Sigmoid colon (tissue), 7 donors: ENCODE measurements around the gene CCDC57. TPM values are rescaled to one million over a fixed set of nuclear protein-coding genes. Genes with fewer than 3 reads are reported as not detected.

ENCODE experiments used
- DNase-seq: peaks from one replicate; pipeline ENCODE4 v3.0.0-alpha.2; 2019
- H3K27ac ChIP-seq, 4 donors: fragments of 200-600 bp; sonication (generic); one replicate each; pipeline ENCODE4 v1.5.1; 2016 to 2019; ENCODE audit warnings: mild to moderate bottlenecking in 1 of 4
- H3K27me3 ChIP-seq, 3 donors: fragments of 200-600 bp; sonication (generic); one replicate each; pipeline ENCODE4 v1.5.1; 2019; ENCODE audit warnings: mild to moderate bottlenecking in 1 of 3
- H3K36me3 ChIP-seq, 4 donors: fragments of 200-600 bp; sonication (generic); one replicate each; pipeline ENCODE4 v1.5.1; 2016 to 2019
- H3K4me1 ChIP-seq, 4 donors: fragments of 200-600 bp; sonication (generic); one replicate each; pipeline ENCODE4 v1.5.1; 2017 to 2019
- H3K4me3 ChIP-seq, 4 donors: fragments of 200-600 bp; sonication (generic); one replicate each; pipeline ENCODE4 v1.5.1; 2017 to 2019; ENCODE audit warnings: mild to moderate bottlenecking in 2 of 4, moderate library complexity in 1 of 4
- H3K9me3 ChIP-seq, 4 donors: fragments of 200-600 bp in 3 of 4; sonication (generic) in 3 of 4; one replicate each; pipeline versions ENCODE4 v1.5.1 to v1.6.1; 2013 to 2019
- CTCF ChIP-seq, 4 experiments: fragments of 450-650 bp in 3 of 4; fragments of 200-600 bp in 1 of 4; IDR thresholded peaks; one replicate each; pipeline ENCODE4 v1.5.1; 2016 to 2019; ENCODE audit warnings: antibody characterized with exemption in 4 of 4, mild to moderate bottlenecking in 3 of 4, moderate library complexity in 2 of 4
- EP300 ChIP-seq, 4 donors: sonication (generic); formaldehyde crosslinking; IDR thresholded peaks; one replicate each; pipeline ENCODE4 v1.6.1; 2017; ENCODE audit warnings: antibody characterized with exemption in 4 of 4
- POLR2A ChIP-seq, 2 donors: fragments of 450-650 bp; IDR thresholded peaks; one replicate each; pipeline ENCODE4 v1.6.1; 2016; ENCODE audit warnings: antibody characterized with exemption in 2 of 2, mild to moderate bottlenecking in 2 of 2, moderate library complexity in 2 of 2
- POLR2AphosphoS5 ChIP-seq, 4 donors: sonication (generic); formaldehyde crosslinking; IDR thresholded peaks; one replicate each; pipeline ENCODE4 v1.6.1; 2017; ENCODE audit warnings: antibody characterized with exemption in 4 of 4
- WGBS, 2 donors: extraction: QIAGEN DNeasy Blood & Tissue Kit; methylation state at CpG; one replicate each; pipeline ENCODE4 v1.1.7; 2013; 5-methylcytosine and 5-hydroxymethylcytosine counted together
- intact Hi-C: fragments of 100-400 bp; cut with DNase I; formaldehyde crosslinking; loops from one replicate; pipeline ENCODE4 v1.15.1; 2023
- polyA plus RNA-seq, 3 donors: library from polyadenylated mRNA; stranded (reverse); fragments of 200-250 nt; gene quantifications; one replicate each; pipeline ENCODE4 v1.2.3, GENCODE V29; 2013
- total RNA-seq, 4 donors: library from RNA; depleted of rRNA; stranded (reverse); fragments of >200 nt; gene quantifications; one replicate each; pipeline ENCODE4 v1.1.0, GENCODE V29; 2016
- donor health status: healthy with polysubstance abuse.
- donor health status: Bipolar disorder and iron deficiency.
- donor health status: healthy.

CCDC57 gene
- total and polyA plus RNA-seq, 7 donors, result 13.3 to 47.8 (median 24.4) TPM

DNA sequence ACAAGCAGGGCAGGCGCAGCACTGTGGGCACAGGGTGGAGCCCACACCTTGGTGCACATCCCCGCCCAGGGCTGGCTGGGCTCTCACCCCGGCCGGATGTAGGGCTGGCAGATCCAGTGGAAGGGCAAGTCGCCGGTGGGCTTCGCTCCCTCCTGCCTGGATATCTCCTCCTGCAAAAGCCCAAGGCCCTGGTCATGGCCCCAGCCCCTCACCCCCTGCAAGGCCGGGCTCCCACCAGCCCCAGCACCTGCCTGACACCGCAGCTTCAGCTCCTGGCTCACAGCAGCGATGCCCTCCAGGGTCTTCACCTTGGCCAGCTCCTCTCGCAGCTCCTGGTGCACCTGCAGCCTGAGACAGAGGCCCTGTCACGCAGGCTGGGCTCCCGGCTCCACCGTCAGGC is 152.0 kb downstream of the CCDC57 start:
- no peak for DNase-seq
- peaks cover 0 to 20% (median 16%) of the 10 kb centered on the region in 4 donors for H3K4me1 ChIP-seq
- H3K36me3 ChIP-seq, result peaks cover 28 to 84% (median 36%) of the 10 kb centered on the region in 4 donors
- no peaks in the 10 kb centered on the region for H3K27me3 ChIP-seq
- H3K9me3 ChIP-seq, result no peaks in the 10 kb centered on the region
- intact Hi-C loops, result no loop called here
- no peak overlapping the region for H3K4me3 ChIP-seq
- WGBS, 2 donors, result 88% methylated on average over 14 of the region's 14 CpGs
- TF ChIP-seq POLR2AphosphoS5 (IDR thresholded peaks at IDR 0.05) (peak in 1 of 4 donors; percentile 5), CTCF (IDR thresholded peaks at IDR 0.05) (no peak)
- H3K27ac ChIP-seq, result no peak overlapping the region

DNA sequence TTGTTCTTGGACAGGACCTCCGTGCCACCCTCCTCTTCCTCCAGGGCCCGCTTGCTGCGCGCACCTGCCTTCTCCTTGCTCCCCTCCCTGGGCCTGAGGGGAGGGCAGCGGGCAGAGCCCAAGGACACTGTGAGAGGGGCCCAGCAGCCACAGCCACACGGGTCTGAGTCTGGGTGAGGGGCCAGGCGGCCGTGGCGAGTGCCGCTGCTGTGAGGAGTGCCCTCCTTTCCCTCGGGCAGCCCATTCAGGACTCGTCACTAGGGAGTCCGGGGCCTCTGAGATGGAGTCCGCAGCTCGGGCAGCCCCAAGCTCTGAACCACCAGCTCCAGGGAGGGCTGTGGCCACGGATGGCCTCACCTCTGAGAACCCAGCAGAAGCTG is 152.7 kb downstream of the CCDC57 start:
- WGBS, 2 donors, result 87 to 90% methylated on average over 16 of the region's 16 CpGs
- no peak overlapping the region for H3K4me3 ChIP-seq
- no peak for DNase-seq
- TF ChIP-seq CTCF (IDR thresholded peaks at IDR 0.05), result no peak
- no peak for TF ChIP-seq POLR2A (IDR thresholded peaks at IDR 0.05)
- no peak for TF ChIP-seq POLR2AphosphoS5 (IDR thresholded peaks at IDR 0.05)
- TF ChIP-seq EP300 (IDR thresholded peaks at IDR 0.05), result no peak
- intact Hi-C loops, result no loop called here
- peaks cover 34 to 91% (median 43%) of the 10 kb centered on the region in 4 donors for H3K36me3 ChIP-seq
- H3K4me1 ChIP-seq, result peaks cover 0 to 17% (median 14%) of the 10 kb centered on the region in 4 donors
- H3K27ac ChIP-seq, result no peak overlapping the region
- no peaks in the 10 kb centered on the region for H3K27me3 ChIP-seq
- no peaks in the 10 kb centered on the region for H3K9me3 ChIP-seq

DNA sequence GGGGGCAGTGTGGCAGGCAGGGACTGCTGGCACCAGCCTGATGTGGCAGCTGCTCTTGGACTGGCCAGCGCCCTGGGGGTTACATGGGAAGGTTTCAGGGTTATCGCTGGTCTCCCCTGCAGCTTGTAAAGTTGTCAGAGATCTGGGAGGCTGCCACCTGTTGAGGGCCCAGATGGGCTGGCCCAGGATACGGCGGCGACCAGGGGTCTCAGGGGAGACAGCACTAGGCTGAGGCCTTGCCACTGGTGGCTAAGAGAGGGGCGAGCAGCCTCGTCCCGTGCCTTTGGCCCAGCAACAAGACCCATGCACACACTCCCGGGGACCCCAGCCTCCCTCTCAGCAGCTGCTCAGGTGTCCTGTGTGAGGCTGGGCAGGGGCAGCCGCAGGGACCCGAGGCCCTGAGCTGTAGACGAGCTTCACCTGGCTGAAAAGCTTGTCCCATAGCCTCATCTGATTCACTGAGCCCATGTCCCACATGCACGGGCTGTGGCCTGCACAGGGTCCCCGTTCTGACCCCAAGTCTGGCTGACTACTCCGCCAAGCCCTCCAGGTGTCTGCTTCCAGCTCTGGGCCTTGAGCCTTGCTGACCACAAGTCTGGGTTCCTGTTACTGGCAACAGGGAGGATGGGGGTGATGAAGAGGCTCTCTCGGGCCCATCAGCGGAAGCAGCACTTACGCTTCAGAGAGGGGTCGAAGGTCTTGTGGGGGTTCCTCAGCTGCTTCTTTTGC is 153.2 kb downstream of the CCDC57 start:
- Histone ChIP-seq H3K36me3 (peaks cover 40 to 96% (median 48%) of the 10 kb centered on the region in 4 donors), H3K4me3 (no peak overlapping the region), H3K9me3 (no peaks in the 10 kb centered on the region), H3K27ac (no peak overlapping the region), H3K4me1 (peaks cover 0 to 12% (median 9%) of the 10 kb centered on the region in 4 donors), H3K27me3 (no peaks in the 10 kb centered on the region)
- 82 to 86% methylated on average over 19 of the region's 19 CpGs for WGBS, 2 donors
- intact Hi-C loops, result no loop called here
- TF ChIP-seq CTCF (IDR thresholded peaks at IDR 0.05), result no peak
- TF ChIP-seq POLR2A (IDR thresholded peaks at IDR 0.05), result no peak
- TF ChIP-seq EP300 (IDR thresholded peaks at IDR 0.05), result no peak
- TF ChIP-seq POLR2AphosphoS5 (IDR thresholded peaks at IDR 0.05), result no peak
- DNase-seq, result no peak

GRCh38 chr17:82058855-82059249 is 153.8 kb downstream of the CCDC57 start:
- intact Hi-C loops, result no loop called here
- H3K9me3 ChIP-seq, result no peaks in the 10 kb centered on the region
- H3K4me1 ChIP-seq, result peaks cover 0 to 9% (median 3%) of the 10 kb centered on the region in 4 donors
- peaks cover 40 to 100% (median 51%) of the 10 kb centered on the region in 4 donors for H3K36me3 ChIP-seq
- no peak for DNase-seq
- H3K4me3 ChIP-seq, result no peak overlapping the region
- WGBS, 2 donors, result 86 to 92% methylated on average over 10 of the region's 10 CpGs
- H3K27me3 ChIP-seq, result no peaks in the 10 kb centered on the region
- TF ChIP-seq CTCF (IDR thresholded peaks at IDR 0.05) (no peak), POLR2A (IDR thresholded peaks at IDR 0.05) (no peak), EP300 (IDR thresholded peaks at IDR 0.05) (no peak), POLR2AphosphoS5 (IDR thresholded peaks at IDR 0.05) (no peak)
- H3K27ac ChIP-seq, result no peak overlapping the region
